KMS-11 (cell line): ENCODE results near the gene MYZAP.

ENCODE experiments used
- H2AFZ ChIP-seq: fragments of 200-600 bp; sonication (generic); 2 replicates; pipeline ENCODE4 v1.6.1; 2016; ENCODE audit warnings: antibody characterized with exemption, mixed run types, low read depth
- H3K27ac ChIP-seq: fragments of 200-600 bp; sonication (generic); 2 replicates; pipeline ENCODE4 v1.6.1; 2016; ENCODE audit warnings: mild to moderate bottlenecking, mixed run types
- H3K27me3 ChIP-seq: fragments of 200-600 bp; sonication (generic); 2 replicates; pipeline ENCODE4 v1.6.1; 2017; ENCODE audit warnings: mild to moderate bottlenecking, low read depth, mixed run types, moderate library complexity; ENCODE audit not compliant: insufficient read depth
- H3K36me3 ChIP-seq: fragments of 200-600 bp; sonication (generic); 2 replicates; pipeline ENCODE4 v1.6.1; 2017; ENCODE audit warnings: mild to moderate bottlenecking, mixed run types; ENCODE audit not compliant: insufficient read depth
- H3K4me1 ChIP-seq: fragments of 200-600 bp; sonication (generic); 2 replicates; pipeline ENCODE4 v1.6.1; 2016; ENCODE audit warnings: mild to moderate bottlenecking, low read depth, mixed run types; ENCODE audit not compliant: poor library complexity, severe bottlenecking
- H3K4me2 ChIP-seq: fragments of 200-600 bp; sonication (generic); 2 replicates; pipeline ENCODE4 v1.7.0; 2016; ENCODE audit warnings: mild to moderate bottlenecking, mixed run types
- H3K4me3 ChIP-seq: fragments of 200-600 bp; sonication (generic); IDR thresholded peaks from 2 replicates; pipeline ENCODE4 v1.6.1; 2017; ENCODE audit warnings: low read depth, low read length, mixed read lengths; ENCODE audit not compliant: insufficient read depth
- H3K79me2 ChIP-seq: fragments of 200-600 bp; sonication (generic); 2 replicates; pipeline ENCODE4 v1.6.1; 2016; ENCODE audit warnings: low read depth, mixed run types; ENCODE audit not compliant: insufficient read depth
- H3K9ac ChIP-seq: fragments of 200-600 bp; sonication (generic); 2 replicates; pipeline ENCODE4 v1.6.1; 2016; ENCODE audit warnings: mild to moderate bottlenecking, mixed run types
- H4K20me1 ChIP-seq: fragments of 200-600 bp; sonication (generic); 2 replicates; pipeline ENCODE4 v1.6.1; 2016; ENCODE audit warnings: mild to moderate bottlenecking, mixed run types; ENCODE audit not compliant: insufficient read depth
- CTCF ChIP-seq: fragments of 200-600 bp; sonication (generic); conservative IDR thresholded peaks from 2 replicates; pipeline ENCODE4 v1.6.1; 2017; ENCODE audit warnings: low read depth, mild to moderate bottlenecking, antibody characterized with exemption, low read length, moderate library complexity, mixed read lengths

Gene MYZAP

GRCh38 chr15:57697588-57697987 lies 105.9 kb downstream of the MYZAP start:
- H3K27me3 ChIP-seq: no peaks in the 10 kb centered on the region
- no peaks in the 10 kb centered on the region for H3K4me1 ChIP-seq
- H3K79me2 ChIP-seq: no peaks in the 10 kb centered on the region
- H3K9ac ChIP-seq: no peak overlapping the region
- no peak overlapping the region for H3K4me3 ChIP-seq
- no peak overlapping the region for H3K27ac ChIP-seq
- no peaks in the 10 kb centered on the region for H4K20me1 ChIP-seq
- no peak overlapping the region for H3K4me2 ChIP-seq
- TF ChIP-seq CTCF: no peak
- no peak overlapping the region for H2AFZ ChIP-seq
- H3K36me3 ChIP-seq: no peaks in the 10 kb centered on the region

- Histone ChIP-seq H3K27me3 (no peaks in the 10 kb centered on the region), H3K9ac (no peak overlapping the region), H3K4me3 (no peak overlapping the region), H3K36me3 (no peaks in the 10 kb centered on the region), H2AFZ (no peak overlapping the region), H3K4me2 (no peak overlapping the region), H3K27ac (no peak overlapping the region), H4K20me1 (no peaks in the 10 kb centered on the region), H3K79me2 (no peaks in the 10 kb centered on the region), H3K4me1 (peaks cover 6% of the 10 kb centered on the region)
- TF ChIP-seq CTCF: no peak
These were observed 106.5 kb downstream of the MYZAP start for GRCh38 chr15:57698243-57698642.

- H3K9ac ChIP-seq: no peak overlapping the region
- H3K4me2 ChIP-seq: no peak overlapping the region
- H3K79me2 ChIP-seq: no peaks in the 10 kb centered on the region
- no peak overlapping the region for H3K27ac ChIP-seq
- no peak overlapping the region for H2AFZ ChIP-seq
- no peaks in the 10 kb centered on the region for H3K27me3 ChIP-seq
- H3K4me1 ChIP-seq: peaks cover 14% of the 10 kb centered on the region
- no peak overlapping the region for H3K4me3 ChIP-seq
- H3K36me3 ChIP-seq: no peaks in the 10 kb centered on the region
- H4K20me1 ChIP-seq: no peaks in the 10 kb centered on the region
- TF ChIP-seq CTCF: no peak
These were observed 107.3 kb downstream of the MYZAP start for GRCh38 chr15:57698991-57699390.

GRCh38 chr15:57703387-57703786 lies 111.7 kb downstream of the MYZAP start:
- Histone ChIP-seq H3K36me3 (no peaks in the 10 kb centered on the region), H3K4me1 (peaks cover 30% of the 10 kb centered on the region), H3K9ac (no peak overlapping the region), H3K4me3 (no peak overlapping the region), H3K27me3 (no peaks in the 10 kb centered on the region), H2AFZ (peak overlapping the region; percentile 3; the same call in 1 of the 2 replicates), H3K79me2 (peaks cover 22% of the 10 kb centered on the region), H3K27ac (no peak overlapping the region), H3K4me2 (peak overlapping the region; percentile 30), H4K20me1 (no peaks in the 10 kb centered on the region)
- TF ChIP-seq CTCF: no peak

GRCh38 chr15:57704441-57704840 lies 112.7 kb downstream of the MYZAP start:
- Histone ChIP-seq H2AFZ (no peak overlapping the region), H3K9ac (no peak overlapping the region), H3K36me3 (no peaks in the 10 kb centered on the region), H3K4me3 (no peak overlapping the region), H4K20me1 (no peaks in the 10 kb centered on the region), H3K27ac (no peak overlapping the region), H3K27me3 (no peaks in the 10 kb centered on the region), H3K4me1 (peaks cover 35% of the 10 kb centered on the region), H3K79me2 (peaks cover 32% of the 10 kb centered on the region), H3K4me2 (no peak overlapping the region)
- no peak for TF ChIP-seq CTCF
